Stimulated activated CD4-positive, alpha-beta T cell treated with anti-CD3 and anti-CD28 coated beads, Interleukin-12 subunit alpha, Interleukin-12 subunit beta, amount 100 ng/mL, for 48 hours (primary cell): Measurements from ENCODE around the gene DYNC2I2.
"Not testable (repeated sequence)": the region's sequence is repeated elsewhere in the genome, so short reads cannot be mapped to it uniquely, and the experiment has no call there.

Source experiments
- DNase-seq, 3 donors: peaks; one replicate each; pipeline ENCODE4 v3.0.0-alpha.2; 2020; ENCODE audit warnings: low read depth in 2 of 3, low spot score in 1 of 3

DYNC2I2 gene

GRCh38 chr9:128656416-128657343 is at the start of gene DYNC2I2:
DYNC2I2 (minus strand) TSS chr9:128656847; CDS start chr9:128656726, 121 bp downstream.
- DNase-seq = peak; percentile 89 to 98 (median 93)

- no peak for DNase-seq
Measured at GRCh38 chr9:128706045-128706444, 49.4 kb upstream of the DYNC2I2 start.

GRCh38 chr9:128705051-128705965 is 48.7 kb upstream of the DYNC2I2 start:
- no peak for DNase-seq

GRCh38 chr9:128704356-128704670 is 47.7 kb upstream of the DYNC2I2 start:
- no peak for DNase-seq

GRCh38 chr9:128703616-128704355 is 47.1 kb upstream of the DYNC2I2 start:
- DNase-seq = no peak

GRCh38 chr9:128702949-128703615 is 46.4 kb upstream of the DYNC2I2 start:
- DNase-seq = no peak

GRCh38 chr9:128702445-128702948 is 45.9 kb upstream of the DYNC2I2 start, which contains the start of gene PKN3:
PKN3 (plus strand) TSS chr9:128702503; CDS start chr9:128702916, 413 bp downstream.
- DNase-seq = peak; percentile 74 to 92 (median 89)

GRCh38 chr9:128701227-128701854 is 44.7 kb upstream of the DYNC2I2 start:
- no peak for DNase-seq

- not testable (repeated sequence) for DNase-seq
Measured at GRCh38 chr9:128699096-128699795, 42.6 kb upstream of the DYNC2I2 start.

GRCh38 chr9:128696923-128697707 is 40.5 kb upstream of the DYNC2I2 start:
- no peak for DNase-seq

- no peak for DNase-seq
Measured at GRCh38 chr9:128694344-128694743, 37.7 kb upstream of the DYNC2I2 start.

- not testable (repeated sequence) for DNase-seq
Measured at GRCh38 chr9:128693738-128694137, 37.1 kb upstream of the DYNC2I2 start.

- DNase-seq = no peak
Measured at GRCh38 chr9:128690684-128691034, 34.0 kb upstream of the DYNC2I2 start.

GRCh38 chr9:128689820-128690683 is 33.4 kb upstream of the DYNC2I2 start:
- no peak for DNase-seq

GRCh38 chr9:128689293-128689774 is 32.7 kb upstream of the DYNC2I2 start:
- no peak for DNase-seq

GRCh38 chr9:128688501-128689292 is 32.0 kb upstream of the DYNC2I2 start, which contains the start of gene SET:
SET (plus strand) TSS chr9:128689222; CDS start chr9:128689583, 361 bp downstream.
- DNase-seq = peak; percentile 86 to 94 (median 87)
